Thyroid gland (tissue), 4 donors: ENCODE data around the gene ZSWIM6.

Source experiments
- POLR2A ChIP-seq, 2 donors: fragments of 450-650 bp; IDR thresholded peaks; one replicate each; pipeline ENCODE4 v1.6.1; 2017; ENCODE audit warnings: antibody characterized with exemption in 2 of 2, mild to moderate bottlenecking in 2 of 2, moderate library complexity in 1 of 2
- TF ChIP-seq, protein P1 (sequence below), 6 experiments: fragments of 200-600 bp in 3 of 6; fragments of 450-650 bp in 3 of 6; sonication (generic) in 3 of 6; IDR thresholded peaks; one replicate each; pipeline ENCODE4 v1.5.1; 2016 to 2019; ENCODE audit warnings: antibody characterized with exemption in 6 of 6, mild to moderate bottlenecking in 2 of 6, inconsistent platforms in 1 of 6, moderate library complexity in 1 of 6

DNA sequence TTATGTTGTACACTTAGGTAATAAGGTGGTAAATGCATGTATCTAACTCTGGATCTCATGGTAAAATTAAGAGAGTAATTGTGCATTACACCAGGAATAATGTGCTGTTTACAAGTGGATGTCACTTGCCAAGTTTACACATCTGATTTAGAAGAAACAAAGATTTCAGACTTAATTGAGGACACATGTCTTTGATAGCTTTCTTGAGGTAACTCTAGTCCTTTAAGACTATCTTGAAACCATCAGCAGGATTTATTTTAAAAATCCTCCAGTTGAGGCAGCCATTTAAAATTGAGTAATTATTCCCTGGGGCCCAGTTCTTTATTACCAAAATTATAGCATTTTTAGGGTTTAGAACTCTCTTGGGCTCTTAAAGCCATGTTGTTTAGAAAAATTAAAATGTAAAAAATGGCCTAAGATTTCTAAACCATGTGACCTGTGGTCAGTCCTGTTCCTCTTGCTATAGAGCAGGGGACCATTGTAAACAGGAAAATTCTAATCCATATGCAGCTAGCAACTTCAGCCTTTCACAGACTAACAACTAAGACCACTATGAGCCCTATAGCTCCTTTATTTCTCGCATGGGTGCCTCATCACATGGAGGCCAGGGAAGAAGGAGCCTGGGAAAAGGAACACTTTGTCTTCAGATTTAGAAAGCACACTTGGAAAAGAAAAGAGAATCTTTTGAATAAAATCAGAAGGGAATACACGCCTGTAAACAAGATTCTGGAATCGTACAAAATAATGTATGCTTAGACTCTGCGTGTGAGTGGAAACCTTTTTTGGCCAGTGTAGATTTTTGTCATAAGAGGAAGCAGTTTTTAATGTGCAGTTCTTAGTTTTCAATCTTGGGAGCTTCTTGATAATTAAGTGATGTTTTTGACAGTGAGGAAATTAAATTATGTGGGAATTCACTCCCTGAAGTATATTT lies 71.2 kb downstream of the ZSWIM6 start:
- TF ChIP-seq, protein P1, sequence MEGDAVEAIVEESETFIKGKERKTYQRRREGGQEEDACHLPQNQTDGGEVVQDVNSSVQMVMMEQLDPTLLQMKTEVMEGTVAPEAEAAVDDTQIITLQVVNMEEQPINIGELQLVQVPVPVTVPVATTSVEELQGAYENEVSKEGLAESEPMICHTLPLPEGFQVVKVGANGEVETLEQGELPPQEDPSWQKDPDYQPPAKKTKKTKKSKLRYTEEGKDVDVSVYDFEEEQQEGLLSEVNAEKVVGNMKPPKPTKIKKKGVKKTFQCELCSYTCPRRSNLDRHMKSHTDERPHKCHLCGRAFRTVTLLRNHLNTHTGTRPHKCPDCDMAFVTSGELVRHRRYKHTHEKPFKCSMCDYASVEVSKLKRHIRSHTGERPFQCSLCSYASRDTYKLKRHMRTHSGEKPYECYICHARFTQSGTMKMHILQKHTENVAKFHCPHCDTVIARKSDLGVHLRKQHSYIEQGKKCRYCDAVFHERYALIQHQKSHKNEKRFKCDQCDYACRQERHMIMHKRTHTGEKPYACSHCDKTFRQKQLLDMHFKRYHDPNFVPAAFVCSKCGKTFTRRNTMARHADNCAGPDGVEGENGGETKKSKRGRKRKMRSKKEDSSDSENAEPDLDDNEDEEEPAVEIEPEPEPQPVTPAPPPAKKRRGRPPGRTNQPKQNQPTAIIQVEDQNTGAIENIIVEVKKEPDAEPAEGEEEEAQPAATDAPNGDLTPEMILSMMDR (IDR thresholded peaks at IDR 0.05), result no peak
- no peak for TF ChIP-seq POLR2A (IDR thresholded peaks at IDR 0.05)
